ENCODE data around the gene TCF21. TPM values are rescaled to one million over a fixed set of nuclear protein-coding genes. Genes with fewer than 3 reads are reported as not detected.
"Not testable (repeated sequence)": the region's sequence is repeated elsewhere in the genome, so short reads cannot be mapped to it uniquely, and the experiment has no call there.

TCF21 gene
- total RNA-seq (not detected), polyA plus RNA-seq (not detected), total RNA-seq (0 reads per million in 6 experiments)

- ATAC-seq (no peak), DNase-seq (no peak)
- Mint-ChIP-seq H3K27ac (no peak within 1 kb of the TSS), H3K4me3 (peak within 1 kb of the TSS in 9 of 10 donors; percentile 40 to 75 (median 56)), H3K4me1 (peaks cover 12 to 52% (median 34%) of the 10 kb centered on the region in 4 donors), H3K9me3 (peaks cover 0 to 7% (median 0%) of the 10 kb centered on the region in 9 donors), H3K27me3 (peaks cover 54 to 100% (median 80%) of the 10 kb centered on the region in 5 donors), H3K36me3 (peaks cover 0 to 7% (median 0%) of the 10 kb centered on the region in 3 donors)
- POLR2A ChIA-PET: no interaction called here
Observed at GRCh38 chr6:133888929-133889556, at the start of gene TCF21. TSS of gene TCF21 (plus strand) at chr6:133889113. CDS start at chr6:133889398, 285 bp downstream.

- H3K9me3 Mint-ChIP-seq: no peaks in the 10 kb centered on the region
Observed at GRCh38 chr6:133841176-133841575, 47.7 kb upstream of the TCF21 start.

GRCh38 chr6:133843098-133843497 lies 45.8 kb upstream of the TCF21 start:
- Mint-ChIP-seq H3K27me3 (peaks cover 20 to 33% (median 21%) of the 10 kb centered on the region in 5 donors), H3K27ac (no peak overlapping the region), H3K36me3 (no peaks in the 10 kb centered on the region), H3K4me1 (peaks cover 0 to 3% (median 2%) of the 10 kb centered on the region in 4 donors), H3K9me3 (peaks cover 0 to 5% (median 0%) of the 10 kb centered on the region in 9 donors), H3K4me3 (no peak overlapping the region)
- POLR2A ChIA-PET: no interaction called here
- DNase-seq: no peak
- no peak for ATAC-seq

More at GRCh38 chr6:133841176-133841575, 47.7 kb upstream of the TCF21 start:
- Mint-ChIP-seq H3K36me3 (no peaks in the 10 kb centered on the region), H3K27ac (no peak overlapping the region), H3K4me1 (peaks cover 4 to 9% (median 7%) of the 10 kb centered on the region in 4 donors), H3K27me3 (peaks cover 17 to 31% (median 23%) of the 10 kb centered on the region in 5 donors), H3K4me3 (no peak overlapping the region)
- DNase-seq (no peak), ATAC-seq (no peak)
- POLR2A ChIA-PET: no interaction called here

GRCh38 chr6:133844709-133845108 lies 44.2 kb upstream of the TCF21 start:
- POLR2A ChIA-PET: no interaction called here
- Mint-ChIP-seq H3K36me3 (no peaks in the 10 kb centered on the region), H3K9me3 (peaks cover 0 to 6% (median 0%) of the 10 kb centered on the region in 9 donors), H3K27me3 (peaks cover 11 to 24% (median 12%) of the 10 kb centered on the region in 5 donors), H3K4me1 (no peaks in the 10 kb centered on the region), H3K4me3 (no peak overlapping the region), H3K27ac (no peak overlapping the region)
- DNase-seq (no peak), ATAC-seq (no peak)

- Mint-ChIP-seq H3K4me3 (peak overlapping the region in 4 of 10 donors; percentile 1 to 43 (median 14)), H3K36me3 (peaks cover 0 to 6% (median 0%) of the 10 kb centered on the region in 3 donors), H3K27me3 (peaks cover 35 to 67% (median 56%) of the 10 kb centered on the region in 5 donors), H3K9me3 (peaks cover 2 to 11% (median 6%) of the 10 kb centered on the region in 9 donors), H3K4me1 (peaks cover 5 to 12% (median 7%) of the 10 kb centered on the region in 4 donors), H3K27ac (no peak overlapping the region)
- POLR2A ChIA-PET: no interaction called here
- ATAC-seq (no peak), DNase-seq (no peak)
Observed at GRCh38 chr6:133854041-133854363, 34.9 kb upstream of the TCF21 start.

GRCh38 chr6:133854364-133855275 lies 34.3 kb upstream of the TCF21 start:
- Mint-ChIP-seq H3K4me3 (peak overlapping the region in 4 of 10 donors; percentile 1 to 43 (median 14)), H3K27ac (no peak overlapping the region), H3K27me3 (peaks cover 39 to 70% (median 62%) of the 10 kb centered on the region in 5 donors), H3K36me3 (peaks cover 0 to 6% (median 0%) of the 10 kb centered on the region in 3 donors), H3K9me3 (peaks cover 4 to 15% (median 8%) of the 10 kb centered on the region in 9 donors), H3K4me1 (peaks cover 5 to 12% (median 7%) of the 10 kb centered on the region in 4 donors)
- POLR2A ChIA-PET: no interaction called here
- ATAC-seq: no peak
- DNase-seq: no peak

- H3K27ac Mint-ChIP-seq: no peak overlapping the region
- ATAC-seq (no peak), DNase-seq (no peak)
- H3K27me3 Mint-ChIP-seq: peaks cover 39 to 72% (median 66%) of the 10 kb centered on the region in 5 donors
- H3K36me3 Mint-ChIP-seq: peaks cover 2 to 10% (median 3%) of the 10 kb centered on the region in 3 donors
- POLR2A ChIA-PET: interaction anchor here (0.7 kb wide), 1 partner anchor 21 kb away, joined by 3 read pairs; no protein-coding TSS in a partner anchor
- H3K4me1 Mint-ChIP-seq: peaks cover 5 to 12% (median 7%) of the 10 kb centered on the region in 4 donors
- H3K9me3 Mint-ChIP-seq: peaks cover 8 to 21% (median 10%) of the 10 kb centered on the region in 9 donors
- no peak overlapping the region for H3K4me3 Mint-ChIP-seq
Observed at GRCh38 chr6:133855276-133855990, 33.5 kb upstream of the TCF21 start.

GRCh38 chr6:133855991-133856370 lies 32.9 kb upstream of the TCF21 start:
- peak overlapping the region in 1 of 10 donors; percentile 1 for H3K4me3 Mint-ChIP-seq
- H3K27ac Mint-ChIP-seq: no peak overlapping the region
- DNase-seq (no peak), ATAC-seq (no peak)
- H3K27me3 Mint-ChIP-seq: peaks cover 38 to 72% (median 66%) of the 10 kb centered on the region in 5 donors
- POLR2A ChIA-PET: no interaction called here
- peaks cover 6 to 26% (median 10%) of the 10 kb centered on the region in 9 donors for H3K9me3 Mint-ChIP-seq
- H3K4me1 Mint-ChIP-seq: peaks cover 5 to 12% (median 7%) of the 10 kb centered on the region in 4 donors
- peaks cover 2 to 15% (median 3%) of the 10 kb centered on the region in 3 donors for H3K36me3 Mint-ChIP-seq

GRCh38 chr6:133856911-133857310 lies 32.0 kb upstream of the TCF21 start:
- POLR2A ChIA-PET: no interaction called here
- Mint-ChIP-seq H3K4me3 (no peak overlapping the region), H3K27me3 (peaks cover 39 to 72% (median 64%) of the 10 kb centered on the region in 5 donors), H3K9me3 (peaks cover 0 to 27% (median 15%) of the 10 kb centered on the region in 9 donors), H3K27ac (no peak overlapping the region), H3K4me1 (peaks cover 5 to 12% (median 7%) of the 10 kb centered on the region in 4 donors), H3K36me3 (peaks cover 3 to 15% (median 8%) of the 10 kb centered on the region in 3 donors)
- no peak for DNase-seq
- no peak for ATAC-seq

- no peak for ATAC-seq
- Mint-ChIP-seq H3K9me3 (peaks cover 7 to 35% (median 23%) of the 10 kb centered on the region in 9 donors), H3K27ac (no peak overlapping the region), H3K27me3 (peaks cover 45 to 72% (median 63%) of the 10 kb centered on the region in 5 donors), H3K4me1 (peaks cover 5 to 12% (median 7%) of the 10 kb centered on the region in 4 donors), H3K4me3 (no peak overlapping the region), H3K36me3 (peaks cover 3 to 22% (median 8%) of the 10 kb centered on the region in 3 donors)
- POLR2A ChIA-PET: no interaction called here
- DNase-seq: no peak
Observed at GRCh38 chr6:133857696-133858095, 31.2 kb upstream of the TCF21 start.

- H3K4me3 Mint-ChIP-seq, POLR2A ChIA-PET, ATAC-seq, DNase-seq, H3K4me1 Mint-ChIP-seq: not testable (repeated sequence)
- Mint-ChIP-seq H3K36me3 (peaks cover 8 to 42% (median 10%) of the 10 kb centered on the region in 3 donors), H3K9me3 (peaks cover 21 to 59% (median 44%) of the 10 kb centered on the region in 9 donors), H3K27me3 (peaks cover 42 to 76% (median 61%) of the 10 kb centered on the region in 5 donors), H3K27ac (peak overlapping the region in 1 of 10 donors; percentile 20)
Observed at GRCh38 chr6:133861337-133861736, 27.6 kb upstream of the TCF21 start.

- peaks cover 40 to 85% (median 64%) of the 10 kb centered on the region in 5 donors for H3K27me3 Mint-ChIP-seq
- POLR2A ChIA-PET: no interaction called here
- H3K9me3 Mint-ChIP-seq: peaks cover 18 to 59% (median 41%) of the 10 kb centered on the region in 9 donors
- ATAC-seq: no peak
- no peak overlapping the region for H3K4me3 Mint-ChIP-seq
- no peak for DNase-seq
- H3K36me3 Mint-ChIP-seq: peaks cover 8 to 42% (median 10%) of the 10 kb centered on the region in 3 donors
- H3K4me1 Mint-ChIP-seq: peaks cover 0 to 2% (median 0%) of the 10 kb centered on the region in 4 donors
- H3K27ac Mint-ChIP-seq: no peak overlapping the region
Observed at GRCh38 chr6:133863228-133863627, 25.7 kb upstream of the TCF21 start.

Measured in naive thymus-derived CD8-positive, alpha-beta T cell (primary cell).